Small intestine (tissue), 16 donors: ENCODE measurements around the gene CEMIP2. TPM values are rescaled to one million over a fixed set of nuclear protein-coding genes. Genes with fewer than 3 reads are reported as not detected.
"Not testable (repeated sequence)": the region's sequence is repeated elsewhere in the genome, so short reads cannot be mapped to it uniquely, and the experiment has no call there.

Experiments used
- DNase-seq, 2 donors: peaks; one replicate each; pipeline versions ENCODE4 v3.0.0 to v3.0.0-alpha.2; 2013
- FAIRE-seq: peaks from 2 replicates; lab custom pipeline; 2012; peaks lifted over from hg19 to GRCh38; lab: Jason Lieb, UNC
- H3K27ac ChIP-seq, 3 donors: one replicate each; pipeline ENCODE4 v1.5.1; 2013; ENCODE audit warnings: low read length in 2 of 3, mild to moderate bottlenecking in 2 of 3, control low read depth in 1 of 3, inconsistent platforms in 1 of 3, low read depth in 1 of 3, moderate library complexity in 1 of 3
- H3K27me3 ChIP-seq, 3 donors: one replicate each; pipeline ENCODE4 v1.6.1; 2013; ENCODE audit warnings: low read length in 3 of 3, inconsistent platforms in 1 of 3; ENCODE audit not compliant: control insufficient read depth in 3 of 3, insufficient read depth in 3 of 3
- H3K36me3 ChIP-seq, 3 donors: one replicate each; pipeline ENCODE4 v1.6.1; 2013; ENCODE audit warnings: low read length in 3 of 3, inconsistent platforms in 1 of 3, low read depth in 1 of 3, mild to moderate bottlenecking in 1 of 3, moderate library complexity in 1 of 3; ENCODE audit not compliant: control insufficient read depth in 3 of 3, insufficient read depth in 2 of 3
- H3K4me1 ChIP-seq, 3 donors: one replicate each; pipeline ENCODE4 v1.6.1; 2013; ENCODE audit warnings: low read length in 2 of 3, inconsistent platforms in 1 of 3, low read depth in 1 of 3, mild to moderate bottlenecking in 1 of 3, moderate library complexity in 1 of 3; ENCODE audit not compliant: control insufficient read depth in 3 of 3, insufficient read depth in 2 of 3
- H3K4me3 ChIP-seq, 3 donors: one replicate each; pipeline ENCODE4 v1.5.1; 2013; ENCODE audit warnings: low read length in 3 of 3, control low read depth in 1 of 3, inconsistent platforms in 1 of 3, low read depth in 1 of 3, mild to moderate bottlenecking in 1 of 3, moderate library complexity in 1 of 3
- H3K9me3 ChIP-seq, 2 donors: one replicate each; pipeline ENCODE4 v1.6.1; 2013; ENCODE audit warnings: low read depth in 1 of 2, low read length in 1 of 2; ENCODE audit not compliant: control insufficient read depth in 2 of 2, insufficient read depth in 1 of 2
- WGBS, 3 donors: extraction: QIAGEN DNeasy Blood & Tissue Kit; methylation state at CpG; one replicate each; pipeline ENCODE4 v1.1.7; 2013; 5-methylcytosine and 5-hydroxymethylcytosine counted together
- long read RNA-seq, 10 donors: transcript quantifications; one replicate each; lab custom pipeline, GENCODE V29; 2026
- polyA plus RNA-seq, 4 donors: library from polyadenylated mRNA; stranded (reverse) in 3 of 4; unstranded in 1 of 4; fragments of 200-250 nt in 3 of 4; fragments of 120-200 nt in 1 of 4; gene quantifications; one replicate each; pipeline versions ENCODE4 v1.2.1 to v1.2.3, GENCODE V29; 2013
- donor health status: healthy with polysubstance abuse.
- donor health status: control.
- donor health status: control.
- donor health status: Bipolar disorder and iron deficiency.
- donor health status: healthy.

CEMIP2 gene
- 10 to 100 TPM; 29.5 to 42.6 (median 34.3) TPM for polyA plus RNA-seq
- long read RNA-seq, donor 1, result 0 reads
- long read RNA-seq, donor 2, full-length matches to known transcripts, result 3 of 3 reads
- long read RNA-seq, donor 2, partial matches to known transcripts, result 0 of 3 reads
- long read RNA-seq, donor 2, other reads (novel, unspliced or antisense), result 0 of 3 reads
- long read RNA-seq, donor 3, partial matches to known transcripts, result 0 of 5 reads
- long read RNA-seq, donor 3, other reads (novel, unspliced or antisense), result 0 of 5 reads
- long read RNA-seq, donor 4, result 0 reads
- long read RNA-seq, donor 5, partial matches to known transcripts, result 0 of 1 reads
- long read RNA-seq, donor 5, other reads (novel, unspliced or antisense), result 0 of 1 reads
- long read RNA-seq, donor 6, result 0 reads
- long read RNA-seq, donor 7, partial matches to known transcripts, result 0 of 1 reads
- long read RNA-seq, donor 7, other reads (novel, unspliced or antisense), result 0 of 1 reads
- long read RNA-seq, donor 8, partial matches to known transcripts, result 0 of 2 reads
- long read RNA-seq, donor 8, other reads (novel, unspliced or antisense), result 0 of 2 reads
- long read RNA-seq, donor 9, partial matches to known transcripts, result 0 of 1 reads
- long read RNA-seq, donor 9, other reads (novel, unspliced or antisense), result 0 of 1 reads
- long read RNA-seq, donor 10, full-length matches to known transcripts, result 9 of 9 reads
- long read RNA-seq, donor 10, partial matches to known transcripts, result 0 of 9 reads
- long read RNA-seq, donor 10, other reads (novel, unspliced or antisense), result 0 of 9 reads

- DNase-seq (peak; percentile 92 to 95), FAIRE-seq (no peak)
- Histone ChIP-seq H3K27me3 (no peaks in the 10 kb centered on the region), H3K36me3 (no peaks in the 10 kb centered on the region), H3K4me3 (peak within 1 kb of the TSS; percentile 84 to 97 (median 86)), H3K4me1 (peaks cover 0 to 37% (median 7%) of the 10 kb centered on the region in 3 donors), H3K27ac (peak within 1 kb of the TSS; percentile 94 to 98 (median 98)), H3K9me3 (no peaks in the 10 kb centered on the region)
- 0 to 1% (median 1%) methylated on average over 36 to 86 of the region's 86 CpGs for WGBS, 3 donors
Observed at GRCh38 chr9:71768388-71769174, at the start of gene CEMIP2. TSS of gene CEMIP2 (minus strand) at chr9:71768513. CDS start at chr9:71750373, 18,140 bp downstream.

DNA sequence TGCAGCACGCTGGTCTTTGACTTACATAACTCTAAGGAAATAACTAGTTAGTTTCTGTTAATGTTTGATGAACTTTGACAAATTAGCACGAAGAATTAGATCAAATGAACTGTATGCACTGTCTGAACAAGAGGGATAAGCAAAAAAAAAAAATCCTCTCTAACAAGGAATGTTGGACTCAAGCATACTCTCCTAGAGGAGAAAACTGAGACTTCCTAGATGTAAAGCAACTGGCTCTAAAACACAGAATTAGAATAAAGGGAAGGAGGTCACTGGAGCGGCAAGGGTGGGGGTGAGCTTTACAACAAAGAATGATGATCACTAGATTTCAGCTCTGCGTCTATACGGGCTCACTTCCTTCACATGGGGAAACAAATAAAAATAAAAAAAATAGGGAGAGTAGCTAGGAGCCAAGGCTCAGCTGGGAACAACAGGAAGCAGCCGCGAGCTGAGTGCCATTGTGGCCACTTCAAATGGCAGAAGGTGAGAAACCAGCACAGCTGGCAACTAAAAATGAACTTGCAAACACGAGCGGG, 48.7 kb upstream of the CEMIP2 start:
- H3K4me3 ChIP-seq, result no peak overlapping the region
- H3K27me3 ChIP-seq, result no peaks in the 10 kb centered on the region
- no peaks in the 10 kb centered on the region for H3K9me3 ChIP-seq
- no peak overlapping the region for H3K27ac ChIP-seq
- no peak for FAIRE-seq
- H3K36me3 ChIP-seq, result no peaks in the 10 kb centered on the region
- no peak for DNase-seq
- WGBS, 3 donors, result 51 to 72% (median 67%) methylated on average over 9 of the region's 9 CpGs
- no peaks in the 10 kb centered on the region for H3K4me1 ChIP-seq

- 79 to 96% (median 92%) methylated on average over 3 of the region's 3 CpGs for WGBS, 3 donors
- Histone ChIP-seq H3K4me1 (no peaks in the 10 kb centered on the region), H3K27me3 (no peaks in the 10 kb centered on the region), H3K27ac (no peak overlapping the region), H3K36me3 (no peaks in the 10 kb centered on the region), H3K4me3 (no peak overlapping the region), H3K9me3 (no peaks in the 10 kb centered on the region)
- DNase-seq, result no peak
- no peak for FAIRE-seq
Observed at GRCh38 chr9:71814815-71815214, 46.5 kb upstream of the CEMIP2 start.

GRCh38 chr9:71814226-71814625, 45.9 kb upstream of the CEMIP2 start:
- no peak for DNase-seq

DNA sequence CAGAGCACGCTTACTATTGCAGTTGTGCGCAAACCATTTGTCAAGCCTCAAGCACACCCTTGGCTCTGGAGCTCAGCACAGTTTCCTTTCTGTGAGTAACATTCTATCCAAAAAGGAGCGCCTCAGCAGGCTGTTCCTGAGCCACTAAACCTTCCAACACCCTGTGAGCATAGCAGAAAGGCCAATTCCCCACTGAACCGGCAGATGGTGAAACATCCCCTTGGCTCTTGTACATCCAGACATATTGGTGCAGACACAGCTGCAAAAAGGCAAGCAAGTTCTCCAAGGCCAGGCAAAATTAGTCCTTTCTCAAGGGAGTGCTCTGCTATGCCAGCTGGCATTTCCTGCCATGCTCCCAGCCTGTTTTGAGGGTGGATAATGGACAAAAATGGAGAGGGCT, 44.1 kb upstream of the CEMIP2 start:
- Histone ChIP-seq H3K4me1 (no peaks in the 10 kb centered on the region), H3K27me3 (no peaks in the 10 kb centered on the region), H3K4me3 (no peak overlapping the region), H3K9me3 (no peaks in the 10 kb centered on the region), H3K36me3 (no peaks in the 10 kb centered on the region), H3K27ac (no peak overlapping the region)
- no peak for FAIRE-seq
- WGBS, 3 donors, result 81 to 93% (median 92%) methylated on average over 4 of the region's 4 CpGs
- no peak for DNase-seq

More at GRCh38 chr9:71814226-71814625, 45.9 kb upstream of the CEMIP2 start:
- Histone ChIP-seq H3K4me1 (no peaks in the 10 kb centered on the region), H3K4me3 (no peak overlapping the region), H3K27ac (no peak overlapping the region), H3K36me3 (no peaks in the 10 kb centered on the region), H3K27me3 (no peaks in the 10 kb centered on the region), H3K9me3 (no peaks in the 10 kb centered on the region)
- 77 to 93% (median 88%) methylated on average over 3 of the region's 3 CpGs for WGBS, 3 donors
- FAIRE-seq, result no peak

GRCh38 chr9:71808068-71808467, 39.8 kb upstream of the CEMIP2 start:
- no peak overlapping the region for H3K27ac ChIP-seq
- H3K9me3 ChIP-seq, result no peaks in the 10 kb centered on the region
- H3K4me3 ChIP-seq, result no peak overlapping the region
- WGBS, 3 donors, result 78 to 95% (median 91%) methylated on average over 2 of the region's 2 CpGs
- H3K36me3 ChIP-seq, result no peaks in the 10 kb centered on the region
- no peaks in the 10 kb centered on the region for H3K4me1 ChIP-seq
- DNase-seq, result no peak
- H3K27me3 ChIP-seq, result no peaks in the 10 kb centered on the region
- FAIRE-seq, result no peak

GRCh38 chr9:71806901-71807307, 38.6 kb upstream of the CEMIP2 start:
- DNase-seq, result peak; percentile 77 to 87
- Histone ChIP-seq H3K27me3 (no peaks in the 10 kb centered on the region), H3K27ac (no peak overlapping the region), H3K4me1 (no peaks in the 10 kb centered on the region), H3K36me3 (no peaks in the 10 kb centered on the region), H3K9me3 (no peaks in the 10 kb centered on the region), H3K4me3 (no peak overlapping the region)
- no peak for FAIRE-seq
- 0 to 18% (median 4%) methylated on average over 1 of the region's 1 CpG for WGBS, 3 donors

DNA sequence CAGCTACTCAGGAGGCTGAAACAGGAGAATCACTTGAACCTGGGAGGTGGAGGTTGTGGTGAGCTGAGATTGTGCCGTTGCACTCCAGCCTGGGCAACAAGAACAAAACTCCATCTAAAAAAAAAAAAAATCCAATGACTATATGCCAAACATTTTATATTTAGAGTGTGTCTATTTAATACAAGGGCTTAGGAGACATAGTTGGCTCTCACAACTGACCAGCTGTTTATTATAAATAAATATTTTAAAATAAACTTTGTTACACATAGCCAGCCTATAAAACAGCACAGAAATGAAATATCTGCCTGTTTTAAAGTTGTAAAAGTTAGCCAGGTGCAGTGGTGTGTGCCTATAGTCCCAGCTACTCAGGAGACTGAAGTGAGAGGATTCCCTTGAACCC, 36.8 kb upstream of the CEMIP2 start:
- not testable (repeated sequence) for FAIRE-seq, H3K9me3 ChIP-seq, H3K36me3 ChIP-seq, DNase-seq, H3K27ac ChIP-seq, H3K4me1 ChIP-seq, H3K27me3 ChIP-seq, H3K4me3 ChIP-seq
- 74 to 91% (median 89%) methylated on average over 1 of the region's 1 CpG for WGBS, 3 donors
